WTC11 (cell line): ENCODE results near the gene GCDH. TPM values are rescaled to one million over a fixed set of nuclear protein-coding genes. Genes with fewer than 3 reads are reported as not detected.

Source experiments
- ATAC-seq: fragments of 200-7000 bp; cut with Tn5 transposase; 2 replicates; pipeline ENCODE4 v1.10.0; 2021; ENCODE audit warnings: mild to moderate bottlenecking, moderate library complexity
- CTCF ChIA-PET: fragments of 300-600 bp; sonication (Branson Sonifier 250); formaldehyde crosslinking; loops from one replicate; lab custom pipeline; 2021; ENCODE audit warnings: antibody characterized with exemption; lab: Charles Lee
- POLR2A ChIA-PET: fragments of 350-600 bp; sonication (Branson Sonifier 250); formaldehyde crosslinking; loops from one replicate; lab custom pipeline; 2021; ENCODE audit warnings: antibody characterized with exemption; lab: Charles Lee
- DNase-seq: peaks from one replicate; pipeline ENCODE4 v3.0.0; 2021; ENCODE audit warnings: low spot score
- H3K27ac Mint-ChIP-seq: 2 replicates; pipeline ENCODE4 v1.8.0; 2021; ENCODE audit warnings: mixed read lengths
- H3K27me3 Mint-ChIP-seq: 2 replicates; pipeline ENCODE4 v1.8.0; 2021; ENCODE audit warnings: low read depth, mild to moderate bottlenecking, moderate library complexity, mixed read lengths
- H3K36me3 Mint-ChIP-seq: 2 replicates; pipeline ENCODE4 v1.8.0; 2021; ENCODE audit warnings: mixed read lengths
- H3K4me1 Mint-ChIP-seq: 2 replicates; pipeline ENCODE4 v1.8.0; 2022; ENCODE audit warnings: mixed read lengths
- H3K4me3 Mint-ChIP-seq: 2 replicates; pipeline ENCODE4 v1.8.0; 2021; ENCODE audit warnings: mild to moderate bottlenecking, moderate library complexity, mixed read lengths
- H3K9me3 Mint-ChIP-seq: 2 replicates; pipeline ENCODE4 v1.8.0; 2021; ENCODE audit warnings: mixed read lengths
- AR ChIP-seq: fragments of 250-450 bp; sonication (Bioruptor Pico); IDR thresholded peaks from 2 replicates; pipeline ENCODE4 v1.9.0; 2021; ENCODE audit warnings: mild to moderate bottlenecking
- ATF6 ChIP-seq: sonication (generic); formaldehyde crosslinking; IDR thresholded peaks from 2 replicates; pipeline ENCODE4 v1.8.1; 2023; ENCODE audit warnings: mild to moderate bottlenecking, missing genetic modification reagents
- E2F5 ChIP-seq: sonication (generic); formaldehyde crosslinking; IDR thresholded peaks from 2 replicates; pipeline ENCODE4 v1.8.1; 2022; ENCODE audit warnings: mild to moderate bottlenecking, moderate library complexity, missing genetic modification reagents
- ELF4 ChIP-seq: sonication (generic); formaldehyde crosslinking; IDR thresholded peaks from 2 replicates; pipeline ENCODE4 v1.8.1; 2022; ENCODE audit warnings: low read depth, mild to moderate bottlenecking, moderate library complexity, missing genetic modification reagents
- FOXJ3 ChIP-seq: sonication (generic); formaldehyde crosslinking; IDR thresholded peaks from 2 replicates; pipeline ENCODE4 v1.9.0; 2021; ENCODE audit warnings: missing genetic modification reagents, mild to moderate bottlenecking, borderline replicate concordance
- GABPB1 ChIP-seq: sonication (generic); formaldehyde crosslinking; IDR thresholded peaks from 2 replicates; pipeline ENCODE4 v1.8.1; 2023; ENCODE audit warnings: mild to moderate bottlenecking, missing genetic modification reagents
- GRHL2 ChIP-seq: fragments of 250-450 bp; sonication (Bioruptor Pico); IDR thresholded peaks from 2 replicates; pipeline ENCODE4 v1.8.0; 2022; ENCODE audit warnings: mild to moderate bottlenecking, moderate library complexity; ENCODE audit not compliant: insufficient replicate concordance, severe bottlenecking
- JUN ChIP-seq: sonication (generic); formaldehyde crosslinking; IDR thresholded peaks from 2 replicates; pipeline ENCODE4 v1.8.0; 2023; ENCODE audit warnings: mild to moderate bottlenecking, missing genetic modification reagents
- OVOL2 ChIP-seq: fragments of 250-450 bp; sonication (Bioruptor Pico); IDR thresholded peaks from 2 replicates; pipeline ENCODE4 v1.9.0; 2021; ENCODE audit warnings: mild to moderate bottlenecking, borderline replicate concordance
- ZNF263 ChIP-seq: sonication (generic); formaldehyde crosslinking; IDR thresholded peaks from 2 replicates; pipeline ENCODE4 v1.8.1; 2022; ENCODE audit warnings: low read depth, mild to moderate bottlenecking, moderate library complexity, missing genetic modification reagents
- ZNF532 ChIP-seq: fragments of 250-450 bp; sonication (Bioruptor Pico); IDR thresholded peaks from 2 replicates; pipeline ENCODE4 v1.9.0; 2021; ENCODE audit warnings: mild to moderate bottlenecking, borderline replicate concordance
- ZNF671 ChIP-seq: fragments of 250-450 bp; sonication (Bioruptor Pico); IDR thresholded peaks from 2 replicates; pipeline ENCODE4 v1.8.0; 2021; ENCODE audit warnings: mild to moderate bottlenecking
- total RNA-seq: library from RNA; stranded (reverse); gene quantifications from 3 replicates; pipeline ENCODE4 v1.2.3, GENCODE V29; 2021
- TF ChIP-seq, protein P1 (sequence below): fragments of 200-600 bp; IDR thresholded peaks from 2 replicates; pipeline ENCODE4 v1.8.0; 2022; ENCODE audit warnings: antibody characterized with exemption

GCDH gene
- total RNA-seq, 1 experiment from 2014 or later, result 69.0 TPM

- no peak for TF ChIP-seq E2F5 (CRISPR knock-in tag)
- TF ChIP-seq ELF4 (CRISPR knock-in tag), result no peak
- TF ChIP-seq ZNF532 (CRISPR knock-in tag), result no peak
- no peak for TF ChIP-seq GRHL2
- no peak for TF ChIP-seq FOXJ3 (CRISPR knock-in tag)
- TF ChIP-seq ZNF671, result no peak
Observed at GRCh38 chr19:12940897-12941296, 49.9 kb downstream of the GCDH start (continued).

DNA sequence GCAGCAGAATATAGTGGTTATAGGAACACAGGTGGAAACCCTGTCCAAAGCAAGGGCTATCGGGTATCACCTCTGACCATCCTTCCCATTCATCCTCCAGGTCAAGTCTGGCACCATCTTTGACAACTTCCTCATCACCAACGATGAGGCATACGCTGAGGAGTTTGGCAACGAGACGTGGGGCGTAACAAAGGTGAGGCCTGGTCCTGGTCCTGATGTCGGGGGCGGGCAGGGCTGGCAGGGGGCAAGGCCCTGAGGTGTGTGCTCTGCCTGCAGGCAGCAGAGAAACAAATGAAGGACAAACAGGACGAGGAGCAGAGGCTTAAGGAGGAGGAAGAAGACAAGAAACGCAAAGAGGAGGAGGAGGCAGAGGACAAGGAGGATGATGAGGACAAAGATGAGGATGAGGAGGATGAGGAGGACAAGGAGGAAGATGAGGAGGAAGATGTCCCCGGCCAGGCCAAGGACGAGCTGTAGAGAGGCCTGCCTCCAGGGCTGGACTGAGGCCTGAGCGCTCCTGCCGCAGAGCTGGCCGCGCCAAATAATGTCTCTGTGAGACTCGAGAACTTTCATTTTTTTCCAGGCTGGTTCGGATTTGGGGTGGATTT is 52.6 kb downstream of the GCDH start:
- ATAC-seq (no peak), DNase-seq (no peak)
- H3K4me1 Mint-ChIP-seq, result peaks cover 29% of the 10 kb centered on the region
- CTCF ChIA-PET, result interaction anchor here (1.2 kb wide), 1 partner anchor 22 kb away, joined by 5 read pairs; no protein-coding TSS in a partner anchor
- H3K9me3 Mint-ChIP-seq, result no peaks in the 10 kb centered on the region
- H3K36me3 Mint-ChIP-seq, result peaks cover 77% of the 10 kb centered on the region
- no peaks in the 10 kb centered on the region; the same call in 1 of the 2 replicates for H3K27me3 Mint-ChIP-seq
- POLR2A ChIA-PET, result no interaction called here
- TF ChIP-seq, protein P1, sequence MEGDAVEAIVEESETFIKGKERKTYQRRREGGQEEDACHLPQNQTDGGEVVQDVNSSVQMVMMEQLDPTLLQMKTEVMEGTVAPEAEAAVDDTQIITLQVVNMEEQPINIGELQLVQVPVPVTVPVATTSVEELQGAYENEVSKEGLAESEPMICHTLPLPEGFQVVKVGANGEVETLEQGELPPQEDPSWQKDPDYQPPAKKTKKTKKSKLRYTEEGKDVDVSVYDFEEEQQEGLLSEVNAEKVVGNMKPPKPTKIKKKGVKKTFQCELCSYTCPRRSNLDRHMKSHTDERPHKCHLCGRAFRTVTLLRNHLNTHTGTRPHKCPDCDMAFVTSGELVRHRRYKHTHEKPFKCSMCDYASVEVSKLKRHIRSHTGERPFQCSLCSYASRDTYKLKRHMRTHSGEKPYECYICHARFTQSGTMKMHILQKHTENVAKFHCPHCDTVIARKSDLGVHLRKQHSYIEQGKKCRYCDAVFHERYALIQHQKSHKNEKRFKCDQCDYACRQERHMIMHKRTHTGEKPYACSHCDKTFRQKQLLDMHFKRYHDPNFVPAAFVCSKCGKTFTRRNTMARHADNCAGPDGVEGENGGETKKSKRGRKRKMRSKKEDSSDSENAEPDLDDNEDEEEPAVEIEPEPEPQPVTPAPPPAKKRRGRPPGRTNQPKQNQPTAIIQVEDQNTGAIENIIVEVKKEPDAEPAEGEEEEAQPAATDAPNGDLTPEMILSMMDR, result no peak
- TF ChIP-seq ZNF263 (CRISPR knock-in tag) (no peak), GABPB1 (CRISPR knock-in tag) (no peak), ATF6 (CRISPR knock-in tag) (no peak), JUN (CRISPR knock-in tag) (no peak), AR (CRISPR knock-in tag) (no peak), OVOL2 (no peak)
- TF ChIP-seq, all 79 proteins: peak for 0
- Mint-ChIP-seq H3K27ac (peak overlapping the region; percentile 64), H3K4me3 (no peak overlapping the region)
